HepG2 (cell line): Measurements from ENCODE around the gene TRIM25. TPM values are rescaled to one million over a fixed set of nuclear protein-coding genes. Genes with fewer than 3 reads are reported as not detected.

Experiments
- ATRX ChIP-seq: sonication (generic); formaldehyde crosslinking; IDR thresholded peaks from 2 replicates; pipeline ENCODE4 v1.4.0; 2020; ENCODE audit warnings: missing genetic modification reagents, borderline replicate concordance
- CENPT ChIP-seq: sonication (generic); formaldehyde crosslinking; IDR thresholded peaks from 2 replicates; pipeline ENCODE4 v1.8.0; 2022; ENCODE audit warnings: low read depth, mild to moderate bottlenecking, moderate library complexity, missing genetic modification reagents
- ELF1 ChIP-seq: sonication (generic); formaldehyde crosslinking; IDR thresholded peaks from 2 replicates; pipeline ENCODE4 v1.4.0; 2020; ENCODE audit warnings: missing genetic modification reagents
- HNRNPUL1 ChIP-seq: fragments of 200-400 bp; formaldehyde crosslinking; IDR thresholded peaks from 2 replicates; pipeline ENCODE4 v1.6.1; 2017; ENCODE audit warnings: low read depth, mild to moderate bottlenecking, low read length, moderate library complexity
- KLF15 ChIP-seq: sonication (generic); formaldehyde crosslinking; IDR thresholded peaks from 2 replicates; pipeline ENCODE4 v1.8.1; 2023; ENCODE audit warnings: borderline replicate concordance, mild to moderate bottlenecking, inconsistent platforms, missing genetic modification reagents, mixed read lengths
- MEF2D ChIP-seq: sonication (generic); formaldehyde crosslinking; IDR thresholded peaks from 2 replicates; pipeline ENCODE4 v1.5.1; 2020; ENCODE audit warnings: mild to moderate bottlenecking, missing genetic modification reagents
- MEIS2 ChIP-seq: sonication (generic); formaldehyde crosslinking; IDR thresholded peaks from 2 replicates; pipeline ENCODE4 v1.9.0; 2021; ENCODE audit warnings: mild to moderate bottlenecking, missing genetic modification reagents
- NFATC3 ChIP-seq: sonication (generic); formaldehyde crosslinking; IDR thresholded peaks from 2 replicates; pipeline ENCODE4 v1.5.1; 2020; ENCODE audit warnings: mild to moderate bottlenecking, missing genetic modification reagents
- PBX2 ChIP-seq: IDR thresholded peaks from 2 replicates; pipeline ENCODE4 v1.6.1; 2016; ENCODE audit warnings: control low read depth
- PRMT3 ChIP-seq: sonication (generic); formaldehyde crosslinking; IDR thresholded peaks from 2 replicates; pipeline ENCODE4 v1.8.1; 2022; ENCODE audit warnings: low read depth, mild to moderate bottlenecking, moderate library complexity, missing genetic modification reagents, borderline replicate concordance
- PRPF4 ChIP-seq: fragments of 200-400 bp; formaldehyde crosslinking; IDR thresholded peaks from 2 replicates; pipeline ENCODE4 v1.6.1; 2016; ENCODE audit warnings: low read length, low read depth; ENCODE audit not compliant: poor library complexity, severe bottlenecking
- RFX1 ChIP-seq: fragments of 450-650 bp; IDR thresholded peaks from 2 replicates; pipeline ENCODE4 v1.6.1; 2017
- RFX3 ChIP-seq: IDR thresholded peaks from 2 replicates; pipeline ENCODE4 v1.6.1; 2016; ENCODE audit warnings: missing biosample characterization, missing genetic modification reagents
- RORA ChIP-seq: sonication (generic); formaldehyde crosslinking; IDR thresholded peaks from 2 replicates; pipeline ENCODE4 v1.5.0; 2020; ENCODE audit warnings: mild to moderate bottlenecking, missing genetic modification reagents, moderate library complexity
- SKIL ChIP-seq: sonication (generic); formaldehyde crosslinking; IDR thresholded peaks from 2 replicates; pipeline ENCODE4 v1.8.0; 2022; ENCODE audit warnings: missing genetic modification reagents, mild to moderate bottlenecking, moderate library complexity, borderline replicate concordance
- SNAI1 ChIP-seq: sonication (generic); formaldehyde crosslinking; IDR thresholded peaks from 2 replicates; pipeline ENCODE4 v1.5.0; 2020; ENCODE audit warnings: mild to moderate bottlenecking, missing genetic modification reagents, borderline replicate concordance
- TAF1 ChIP-seq: sonication (generic); formaldehyde crosslinking; IDR thresholded peaks from 2 replicates; pipeline ENCODE4 v1.4.0; 2020; ENCODE audit warnings: missing genetic modification reagents
- THAP11 ChIP-seq: IDR thresholded peaks from 2 replicates; pipeline ENCODE4 v1.6.1; 2016; ENCODE audit warnings: missing biosample characterization, missing genetic modification reagents
- YY1 ChIP-seq: IDR thresholded peaks from 2 replicates; pipeline ENCODE4 v1.6.1; 2011; ENCODE audit warnings: low read length, low read depth, moderate library complexity, mild to moderate bottlenecking; ENCODE audit not compliant: insufficient read depth, insufficient replicate concordance
- ZIK1 ChIP-seq: sonication (generic); formaldehyde crosslinking; IDR thresholded peaks from 2 replicates; pipeline ENCODE4 v1.5.0; 2020; ENCODE audit warnings: mild to moderate bottlenecking, low read depth, missing genetic modification reagents, borderline replicate concordance
- ZNF510 ChIP-seq: sonication (generic); formaldehyde crosslinking; IDR thresholded peaks from 2 replicates; pipeline ENCODE4 v1.4.0; 2020; ENCODE audit warnings: low read depth, mild to moderate bottlenecking, missing genetic modification reagents
- ZNF512 ChIP-seq: sonication (generic); formaldehyde crosslinking; IDR thresholded peaks from 2 replicates; pipeline ENCODE4 v1.4.0; 2020; ENCODE audit warnings: mild to moderate bottlenecking, missing genetic modification reagents
- ZNF691 ChIP-seq: sonication (generic); formaldehyde crosslinking; IDR thresholded peaks from 2 replicates; pipeline ENCODE4 v1.4.0; 2020; ENCODE audit warnings: missing genetic modification reagents, low read depth, mild to moderate bottlenecking, borderline replicate concordance
- ZNF782 ChIP-seq: sonication (generic); formaldehyde crosslinking; IDR thresholded peaks from 2 replicates; pipeline ENCODE4 v1.4.0; 2020; ENCODE audit warnings: missing genetic modification reagents, mild to moderate bottlenecking, borderline replicate concordance
- polyA plus RNA-seq, 8 experiments: library from polyadenylated mRNA; depleted of rRNA in 3 of 8; stranded (reverse) in 7 of 8; unstranded in 1 of 8; fragments of >200 nt; fragmentation: Illumina TruSeq in 4 of 8; extraction: Trizol in 4 of 8; gene quantifications; 2 replicates each; pipeline versions ENCODE4 v1.2.1 to v1.2.3, GENCODE V29; 2011 to 2016; ENCODE audit warnings: low read depth in 4 of 8, missing spikeins in 1 of 8, mixed read lengths in 1 of 8; ENCODE audit not compliant: insufficient read depth in 1 of 8
- total RNA-seq, 5 experiments: library from RNA; depleted of rRNA; stranded (reverse); fragments of >200 nt; fragmentation: Illumina TruSeq; extraction: Trizol; gene quantifications; 2 replicates each; pipeline ENCODE4 v1.2.3, GENCODE V29; 2016; ENCODE audit warnings: low read depth in 1 of 5

Gene TRIM25
- total and polyA plus RNA-seq, 2 of the 13 experiments (the other 11 are each of a cell fraction or from before 2014, with no cell fraction given): 30.8 to 42.2 TPM

- TF ChIP-seq ZNF691 (CRISPR knock-in tag) (peak; percentile 76; the same call in 1 of the 2 replicates), RFX3 (CRISPR knock-in tag) (no peak), ZNF782 (CRISPR knock-in tag) (peak; percentile 90), PBX2 (CRISPR knock-in tag) (no peak), KLF15 (CRISPR knock-in tag) (0 out of 2 replicates have a peak, but pooled peaks have one; percentile 49), ZIK1 (CRISPR knock-in tag) (no peak), RFX1 (no peak), ZNF512 (CRISPR knock-in tag) (no peak), YY1 (peak; percentile 98), ELF1 (peak; percentile 65), NFATC3 (CRISPR knock-in tag) (peak; percentile 73; the same call in 1 of the 2 replicates), CENPT (no peak), SKIL (peak; percentile 63; the same call in 1 of the 2 replicates), MEIS2 (peak; percentile 66; the same call in 1 of the 2 replicates), RORA (CRISPR knock-in tag) (no peak), TAF1 (CRISPR knock-in tag) (peak; percentile 89), SNAI1 (CRISPR knock-in tag) (no peak), HNRNPUL1 (no peak), PRMT3 (CRISPR knock-in tag) (no peak), PRPF4 (no peak), ATRX (CRISPR knock-in tag) (no peak), MEF2D (CRISPR knock-in tag) (0 out of 2 replicates have a peak, but pooled peaks have one; percentile 45), ZNF510 (CRISPR knock-in tag) (peak; percentile 72; the same call in 1 of the 2 replicates), THAP11 (CRISPR knock-in tag) (peak; percentile 90)
Measured at GRCh38 chr17:56960596-56961538, 47.0 kb upstream of the TRIM25 start, which contains the start of gene COIL (continued).
